ELF-1 (cell line): ENCODE results near the gene SMURF1.
"Not testable (repeated sequence)": the region's sequence is repeated elsewhere in the genome, so short reads cannot be mapped to it uniquely, and the experiment has no call there.

ENCODE experiments used
- DNase-seq: peaks from one replicate; pipeline ENCODE4 v3.0.0-alpha.2; 2016; ENCODE audit warnings: low read depth, low spot score

The SMURF1 gene

DNA sequence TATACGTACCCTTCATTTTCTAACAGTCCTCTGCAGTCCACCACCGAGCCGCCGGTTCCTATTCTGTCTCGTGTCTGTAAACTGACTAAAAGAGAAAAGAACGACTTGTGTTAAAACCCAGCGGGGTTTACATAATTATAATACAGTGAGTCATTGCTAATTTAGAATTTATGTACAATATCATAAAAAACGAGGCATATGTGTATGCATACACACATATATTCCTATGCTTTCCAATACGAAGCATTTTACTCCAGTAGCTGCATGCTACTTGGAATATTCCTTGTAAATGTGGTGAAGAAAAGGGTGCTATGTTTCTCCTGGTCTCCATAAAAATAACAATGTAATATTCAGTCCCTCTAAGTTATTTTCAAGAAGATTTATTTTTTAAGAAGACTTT lies 89.1 kb downstream of the SMURF1 start:
- no peak for DNase-seq

DNA sequence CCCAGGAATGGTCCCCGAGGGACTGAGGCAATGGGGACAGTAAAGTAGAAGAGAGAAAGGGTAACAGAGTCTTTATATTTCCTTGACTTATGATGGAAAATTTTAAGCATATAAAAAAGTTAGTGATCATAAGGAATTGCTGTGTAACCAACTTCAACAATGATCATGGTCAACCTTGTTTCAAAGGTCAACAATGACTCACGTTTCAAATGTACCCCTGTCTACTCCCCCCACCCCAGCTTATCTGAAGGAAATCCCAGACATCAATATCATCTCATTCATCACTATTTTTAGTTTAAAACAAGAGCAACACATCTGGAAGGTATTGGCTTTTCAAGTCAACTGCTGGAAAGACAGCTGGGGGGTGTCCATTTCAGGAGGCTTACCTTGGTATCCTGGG lies 92.9 kb downstream of the SMURF1 start:
- no peak for DNase-seq

DNA sequence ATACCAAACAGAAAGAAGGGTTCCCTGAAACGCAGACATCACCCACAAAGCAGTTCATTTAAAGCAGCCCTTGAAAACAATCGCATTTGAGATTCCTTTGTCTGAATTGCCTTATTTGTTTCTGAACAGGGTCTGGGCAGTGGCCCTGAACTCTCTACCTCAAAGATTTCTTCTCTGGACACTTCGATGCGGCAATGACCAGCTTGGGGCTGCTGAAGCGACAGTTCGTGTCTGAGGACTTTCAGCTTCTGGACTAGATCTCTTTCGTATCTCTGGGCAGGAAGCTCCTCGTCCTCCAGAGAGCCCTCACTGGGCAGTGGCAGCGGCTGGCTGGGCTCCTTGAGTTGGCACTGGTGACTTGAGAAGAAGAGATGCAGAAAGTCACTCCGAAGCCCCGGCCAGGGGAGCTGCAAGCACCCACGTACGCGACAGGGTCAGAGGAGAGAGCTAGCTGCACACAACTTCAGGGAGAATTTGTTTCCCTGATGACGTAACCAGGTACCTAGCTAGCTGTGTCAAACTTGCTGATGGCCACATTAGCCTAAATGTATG lies 96.3 kb downstream of the SMURF1 start:
- no peak for DNase-seq

DNA sequence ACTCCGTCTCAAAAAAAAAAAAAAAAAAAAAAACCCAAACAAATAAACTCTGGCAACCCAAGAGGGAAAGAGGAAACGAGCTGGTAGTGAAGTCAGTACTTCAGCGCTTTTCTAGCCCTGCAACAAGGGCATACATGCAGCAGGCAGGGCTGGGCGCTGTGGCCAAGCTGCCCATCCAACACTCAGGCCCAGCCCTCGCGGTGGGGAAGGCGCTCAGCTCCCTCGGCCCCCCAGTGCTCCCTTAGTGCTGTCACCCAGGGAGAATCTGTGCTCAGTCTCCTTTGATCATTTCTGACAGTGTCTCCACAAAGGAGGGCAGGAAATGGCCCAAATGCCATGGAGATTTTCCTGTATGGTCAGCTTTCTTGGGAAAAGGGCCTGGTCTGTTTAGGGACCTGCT lies 97.2 kb downstream of the SMURF1 start:
- no peak for DNase-seq

DNA sequence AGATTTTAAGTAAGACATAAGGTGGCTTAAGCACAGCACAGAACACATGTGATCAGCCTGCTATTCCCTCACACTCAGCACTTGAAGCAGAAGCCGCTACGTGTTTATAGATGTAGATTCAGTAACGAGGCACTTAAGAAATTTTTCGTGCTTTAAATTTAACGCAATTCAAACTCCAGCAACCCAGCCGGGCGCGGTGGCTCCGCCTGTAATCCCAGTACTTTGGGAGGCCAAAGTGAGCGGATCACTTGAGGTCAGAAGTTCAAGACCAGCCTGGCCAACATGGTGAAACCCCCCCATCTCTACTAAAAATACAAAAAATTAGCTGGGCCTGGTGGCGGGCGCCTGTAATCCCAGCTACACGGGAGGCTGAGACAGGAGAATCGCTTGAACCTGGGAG lies 97.6 kb downstream of the SMURF1 start:
- not testable (repeated sequence) for DNase-seq

DNA sequence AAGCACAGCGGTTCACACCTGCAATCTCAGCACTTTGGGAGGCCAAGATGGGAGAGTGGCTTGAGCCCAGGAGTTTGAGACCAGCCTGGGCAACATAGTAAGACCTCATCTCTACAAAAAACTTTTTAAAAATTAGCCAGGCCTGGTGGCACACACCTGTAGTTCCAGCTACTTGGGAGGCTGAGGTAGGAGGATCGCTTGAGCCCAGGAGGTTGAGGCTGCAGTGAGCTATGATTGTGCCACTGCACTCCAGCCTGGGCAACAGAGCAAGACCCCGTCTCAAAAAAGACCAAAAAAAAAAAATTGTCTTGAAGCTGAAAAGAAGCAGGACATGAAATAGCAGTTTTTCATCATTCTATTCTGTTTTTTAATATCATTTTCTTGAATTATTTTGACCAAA lies 99.0 kb downstream of the SMURF1 start:
- DNase-seq: not testable (repeated sequence)

DNA sequence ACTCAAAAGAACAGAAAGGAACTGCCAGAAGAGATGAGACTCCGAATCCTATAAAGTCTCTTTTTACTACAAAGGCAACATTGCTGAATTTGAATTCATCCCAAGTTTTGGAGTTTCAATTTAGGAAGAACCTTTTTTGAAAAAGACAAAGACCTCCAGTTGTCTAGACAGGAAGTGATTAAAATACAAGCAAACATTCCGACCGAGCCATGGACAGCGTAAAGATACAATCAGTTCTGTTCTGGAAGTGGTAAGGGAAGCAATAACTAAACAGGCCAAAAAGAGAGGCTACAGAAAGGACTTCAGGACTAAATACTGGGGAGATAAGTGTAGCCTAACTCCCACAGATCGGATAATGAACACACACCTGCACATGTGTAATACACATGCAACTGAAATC lies 101.0 kb downstream of the SMURF1 start:
- DNase-seq: no peak

DNA sequence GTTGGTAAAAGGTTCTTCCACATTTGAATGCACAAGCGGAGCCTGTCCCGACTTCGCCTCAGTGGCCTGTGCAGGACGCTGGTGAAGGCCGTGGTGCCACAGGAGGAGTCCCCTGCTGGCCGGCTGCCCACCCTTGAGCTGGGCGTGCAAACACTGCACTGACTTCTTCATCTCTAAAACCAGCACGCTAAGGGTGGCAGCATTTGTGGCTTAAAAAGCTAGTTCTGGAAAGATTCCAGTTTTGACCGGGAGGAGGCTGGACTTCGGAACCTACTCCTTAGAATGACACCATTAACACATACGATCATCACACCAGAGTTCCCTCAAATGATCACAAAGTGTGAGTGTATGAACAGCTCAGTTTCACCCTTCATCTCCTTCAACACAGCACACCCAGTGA lies 102.4 kb downstream of the SMURF1 start:
- DNase-seq: no peak

DNA sequence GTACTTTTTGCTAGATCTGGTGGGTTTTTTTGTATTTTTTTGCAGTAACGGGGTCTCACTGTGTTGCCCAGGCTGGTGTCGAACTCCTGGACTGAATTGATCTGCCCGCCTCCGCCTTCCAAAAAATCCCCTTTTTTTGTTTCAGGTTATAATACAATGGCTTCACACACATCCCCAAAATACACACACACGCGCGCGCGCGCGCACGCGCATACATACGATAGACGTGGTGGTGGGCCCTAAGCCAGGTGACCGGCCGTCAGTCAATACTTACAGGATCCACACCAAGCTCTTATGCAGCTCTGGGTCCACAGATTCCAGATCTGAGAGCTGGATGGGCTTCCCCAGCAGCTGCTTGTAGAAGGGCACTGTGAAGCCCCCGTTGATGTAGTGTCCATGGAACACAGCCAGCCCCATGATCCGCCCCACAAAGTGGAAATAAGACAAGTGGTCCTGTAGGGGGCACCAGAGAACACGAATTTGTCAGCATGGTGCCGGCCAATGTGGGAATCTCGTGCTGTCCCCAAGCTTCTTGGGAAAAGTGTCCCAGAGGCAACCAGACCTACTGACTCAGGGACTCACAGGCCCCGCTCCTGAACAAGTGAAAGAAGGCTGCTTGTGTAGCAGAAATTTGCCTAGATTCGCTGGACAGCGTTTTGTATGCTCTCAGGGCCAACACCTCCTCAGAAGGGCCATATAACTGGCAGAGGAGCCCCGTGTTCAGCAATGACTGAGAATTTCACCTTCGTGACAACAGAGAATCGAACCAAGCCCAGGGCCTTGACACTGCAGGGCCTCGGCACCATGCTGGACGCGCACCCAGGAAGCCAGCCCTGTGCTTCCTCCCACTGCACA lies 103.6 kb downstream of the SMURF1 start:
- peak; percentile 86 for DNase-seq

DNA sequence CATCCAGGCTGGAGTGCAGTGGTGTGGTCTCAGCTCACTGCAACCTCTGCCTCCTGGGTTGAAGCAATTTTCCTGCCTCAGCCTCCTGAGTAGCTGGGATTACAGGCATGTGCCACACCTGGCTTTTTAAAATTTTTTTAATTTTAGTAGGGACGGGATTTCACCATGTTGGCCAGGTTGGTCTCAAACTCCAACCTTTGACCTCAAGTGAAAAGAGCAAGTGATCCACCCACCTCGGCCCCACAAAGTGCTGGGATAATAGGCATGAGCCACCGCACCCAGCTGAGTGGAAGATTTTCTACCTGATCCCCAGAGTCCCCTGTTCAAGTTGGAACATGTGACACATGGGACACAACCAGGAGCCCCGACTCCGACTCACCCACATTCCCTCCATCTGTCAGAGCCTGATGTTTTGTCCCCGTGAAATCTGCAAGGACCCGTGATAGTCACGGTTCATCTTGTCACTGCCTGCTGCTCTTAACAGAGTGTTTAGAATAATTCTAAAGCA lies 104.5 kb downstream of the SMURF1 start:
- no peak for DNase-seq

DNA sequence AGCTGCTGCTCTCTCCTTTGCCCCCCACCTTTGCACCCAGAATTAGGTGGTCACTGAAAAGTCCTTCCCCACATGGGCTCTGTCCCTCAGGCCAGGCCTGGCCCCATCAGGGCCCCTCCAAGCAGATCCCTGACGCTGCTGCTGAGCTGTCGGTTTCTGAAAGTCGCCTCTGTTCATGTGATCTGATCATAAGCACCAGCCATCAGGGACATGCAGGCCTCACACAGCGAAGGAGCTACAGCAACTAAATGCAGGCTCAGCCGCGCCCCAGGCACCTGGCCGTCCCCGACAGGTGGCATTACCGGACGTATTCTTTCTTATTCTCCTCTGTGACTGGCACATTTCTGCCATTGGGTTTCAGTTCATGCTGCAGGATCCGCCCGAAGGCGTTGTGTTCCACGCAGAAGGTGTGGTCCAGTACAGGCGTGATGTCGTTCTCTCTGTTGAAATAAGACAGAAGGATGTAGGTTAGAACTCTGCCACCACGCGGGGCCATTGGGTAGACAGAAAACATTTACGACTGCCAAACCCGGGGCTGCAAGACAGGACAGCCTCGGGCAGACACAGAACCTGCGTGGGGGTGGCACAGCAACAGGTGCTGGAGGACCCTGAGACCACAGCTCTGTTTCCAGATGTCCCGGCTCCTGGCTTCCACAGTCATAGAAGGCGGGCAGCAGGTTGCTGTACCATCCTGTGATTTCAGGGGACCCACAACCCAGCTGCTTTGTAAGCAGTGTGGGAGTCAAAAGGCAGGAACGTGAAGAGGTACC lies 105.6 kb downstream of the SMURF1 start:
- no peak for DNase-seq

DNA sequence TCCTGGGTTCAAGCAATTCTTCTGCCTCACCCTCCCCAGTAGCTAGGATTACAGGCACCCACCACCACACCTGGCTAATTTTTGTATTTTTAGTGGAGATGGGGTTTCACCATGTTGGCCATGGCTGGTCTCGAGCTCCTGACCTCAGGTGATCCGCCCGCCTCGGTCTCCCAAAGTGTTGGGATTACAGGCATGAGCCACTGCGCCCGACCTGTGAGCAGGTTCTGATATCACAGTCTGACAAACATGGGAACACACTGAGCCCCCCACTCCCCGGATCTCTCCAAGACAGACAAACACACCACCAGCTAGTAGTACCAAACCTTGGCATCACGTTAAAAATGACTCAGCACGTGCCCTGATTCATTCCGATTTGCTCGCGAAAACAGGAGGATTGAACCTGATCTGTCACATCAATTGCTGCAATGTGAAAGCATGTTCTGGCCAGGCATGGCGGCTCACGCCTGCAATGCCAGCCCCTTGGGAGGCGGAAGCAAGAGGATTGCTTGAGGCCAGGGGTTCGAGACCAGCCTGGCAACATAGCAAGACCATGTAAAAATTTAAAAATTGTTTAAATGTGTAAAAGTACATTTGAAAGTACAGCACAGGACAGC lies 106.5 kb downstream of the SMURF1 start:
- no peak for DNase-seq

DNA sequence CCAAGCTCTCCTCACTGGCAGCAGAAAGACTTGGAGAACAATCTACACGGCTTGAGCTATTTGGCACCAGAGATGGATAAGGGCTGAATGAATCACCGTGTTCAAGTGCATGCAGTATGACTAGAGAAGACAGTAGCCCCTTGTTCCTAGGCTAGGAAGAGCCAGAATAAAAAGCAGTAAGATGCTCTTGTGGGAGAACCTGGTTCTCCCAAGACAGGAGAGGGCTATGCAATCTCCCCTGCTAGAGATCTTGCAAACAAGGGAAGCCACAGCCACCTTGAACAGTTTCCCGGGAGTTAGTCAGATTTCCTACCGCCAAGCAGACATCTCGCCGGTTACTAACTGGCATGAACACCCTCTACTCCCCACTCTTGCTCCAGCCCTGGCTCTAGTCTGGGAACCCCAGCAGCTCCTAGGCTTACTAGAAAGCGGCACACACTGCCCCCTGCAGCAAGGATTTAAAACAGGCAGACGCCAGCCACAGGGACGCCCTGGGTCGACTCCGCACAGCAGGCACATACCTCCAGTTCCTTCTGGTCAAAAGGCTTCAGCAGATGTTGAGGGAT lies 107.3 kb downstream of the SMURF1 start:
- DNase-seq: peak; percentile 69

DNA sequence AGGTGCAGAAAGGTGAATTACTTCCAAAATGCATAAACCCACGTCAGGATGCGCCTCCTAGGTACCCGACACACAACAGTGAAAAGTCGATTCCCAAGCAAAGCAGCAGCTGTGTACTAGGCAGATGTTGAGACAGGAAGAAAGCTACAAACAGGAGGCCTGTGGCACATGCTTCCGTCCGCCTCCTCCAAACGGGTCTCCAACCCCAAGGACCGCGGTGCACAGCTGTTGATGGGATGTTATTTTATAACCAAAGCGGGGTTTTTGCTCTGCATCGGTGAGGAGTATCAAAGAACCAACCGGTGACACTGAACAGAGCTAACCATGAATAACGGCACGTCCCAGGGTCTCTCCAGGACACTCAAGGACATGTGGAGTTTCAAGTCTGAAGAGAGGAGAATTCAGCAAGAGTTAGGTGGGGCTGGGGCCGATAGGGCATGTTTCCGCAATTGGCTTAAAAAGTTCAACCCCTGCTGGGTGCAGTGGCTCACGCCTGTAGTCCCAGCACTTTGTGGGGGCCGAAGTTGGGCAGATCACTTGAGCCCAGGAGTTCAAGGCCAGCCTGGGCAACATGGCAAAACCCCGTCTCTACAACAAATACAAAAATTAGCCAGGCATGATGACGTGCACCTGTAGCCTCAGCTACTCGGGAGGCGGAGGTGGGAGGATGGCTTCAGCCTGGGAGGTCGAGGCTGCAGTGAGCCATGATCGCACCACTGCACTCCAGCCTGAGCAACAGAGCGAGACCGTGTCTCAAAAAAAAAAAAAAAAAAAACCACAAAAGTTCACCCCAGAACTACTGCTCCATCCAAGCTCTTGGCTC lies 108.0 kb downstream of the SMURF1 start:
- DNase-seq: no peak

DNA sequence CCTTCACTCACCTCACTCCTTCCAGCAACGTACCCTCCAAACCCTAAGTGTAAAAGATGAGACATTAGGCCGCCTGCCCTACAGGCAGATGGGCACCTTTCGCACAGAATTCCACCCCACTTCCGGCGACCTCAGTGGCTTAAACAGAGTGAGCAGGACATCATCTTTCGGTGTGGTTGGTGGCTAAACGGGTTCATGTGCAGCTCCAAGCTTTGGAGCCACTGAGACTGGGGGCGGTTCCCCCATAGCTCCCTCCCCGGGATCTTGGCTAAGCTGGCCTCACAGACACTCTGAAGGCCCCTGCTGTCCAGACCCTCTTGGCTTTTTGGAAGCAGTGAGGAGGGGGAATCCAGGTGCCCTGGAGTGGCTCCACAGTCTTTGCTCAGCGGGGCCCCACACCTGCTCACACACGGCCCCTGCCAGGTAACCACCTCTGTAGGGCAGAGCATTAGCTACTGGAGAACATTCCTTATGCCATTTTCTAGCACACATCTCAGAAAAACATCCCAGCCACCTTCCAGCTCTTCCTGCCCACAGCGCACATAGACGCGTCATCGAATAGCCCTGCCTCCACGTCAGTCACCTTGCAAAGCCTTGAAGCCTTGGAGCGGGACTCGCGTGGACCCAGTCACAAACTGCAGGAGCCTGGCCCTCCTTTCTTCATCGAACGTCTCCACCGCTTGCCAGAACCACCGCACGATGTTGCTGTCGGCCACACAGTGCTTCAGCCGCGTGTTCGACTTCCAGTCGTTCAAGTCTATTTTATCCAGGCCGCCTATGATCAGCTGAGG lies 108.8 kb downstream of the SMURF1 start:
- no peak for DNase-seq

DNA sequence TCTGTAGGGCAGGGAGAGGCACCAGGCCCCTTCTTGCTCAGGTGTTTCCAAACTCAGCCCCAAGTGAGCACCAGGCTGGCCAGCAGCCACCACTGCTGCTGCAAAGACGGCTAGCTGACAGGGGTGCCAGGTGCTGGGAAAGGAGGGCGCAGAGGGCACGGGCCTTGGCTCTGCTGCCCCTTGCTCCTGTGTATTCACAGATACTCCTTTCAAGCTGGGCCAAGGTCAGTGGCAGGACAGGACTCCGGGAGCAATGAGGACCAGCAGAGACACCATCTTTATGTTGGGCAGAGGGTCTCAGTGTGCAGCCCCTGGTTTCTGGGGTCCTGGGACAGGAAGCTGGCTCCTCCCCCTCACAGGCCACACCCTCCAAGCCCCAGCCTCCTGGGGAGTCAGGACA lies 110.1 kb downstream of the SMURF1 start:
- DNase-seq: no peak

DNA sequence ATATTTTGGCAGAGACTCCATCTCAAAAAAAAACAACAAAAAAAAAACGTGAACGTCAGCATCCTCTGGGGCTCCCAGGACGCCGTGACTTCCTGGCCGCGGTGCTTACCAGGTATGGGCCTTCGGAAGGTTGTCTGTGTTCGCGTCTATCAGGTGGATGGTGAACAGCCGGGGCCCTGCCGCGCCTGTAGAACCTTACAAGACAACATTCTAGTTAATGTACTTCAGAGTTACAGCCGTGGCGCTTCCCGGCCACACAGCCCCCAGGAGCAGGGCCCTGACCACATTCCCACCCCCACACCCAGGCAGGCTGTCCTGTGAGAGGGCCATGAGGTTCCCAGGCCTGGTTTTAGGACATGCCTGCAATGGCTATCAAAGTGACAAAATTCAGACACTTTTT lies 111.0 kb downstream of the SMURF1 start:
- DNase-seq: no peak

DNA sequence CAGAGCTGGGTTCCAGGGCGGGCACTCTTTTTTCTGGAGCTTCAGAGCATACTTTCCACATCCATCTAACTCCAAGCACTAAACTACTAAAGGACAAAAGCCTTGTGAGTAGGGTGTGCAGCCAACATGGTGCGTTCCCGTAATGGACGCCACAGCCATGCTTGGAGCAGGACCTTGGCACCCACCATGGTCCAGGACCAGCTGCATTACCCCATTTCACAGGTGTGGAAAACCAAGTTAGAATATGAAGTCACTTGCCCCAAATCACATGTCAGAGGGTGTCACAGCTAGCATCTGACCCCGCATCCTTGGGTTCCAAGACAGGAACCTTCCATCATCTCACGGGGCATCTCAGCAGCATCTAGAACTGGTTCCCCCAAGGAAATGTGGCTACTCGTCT lies 112.4 kb downstream of the SMURF1 start:
- DNase-seq: no peak

DNA sequence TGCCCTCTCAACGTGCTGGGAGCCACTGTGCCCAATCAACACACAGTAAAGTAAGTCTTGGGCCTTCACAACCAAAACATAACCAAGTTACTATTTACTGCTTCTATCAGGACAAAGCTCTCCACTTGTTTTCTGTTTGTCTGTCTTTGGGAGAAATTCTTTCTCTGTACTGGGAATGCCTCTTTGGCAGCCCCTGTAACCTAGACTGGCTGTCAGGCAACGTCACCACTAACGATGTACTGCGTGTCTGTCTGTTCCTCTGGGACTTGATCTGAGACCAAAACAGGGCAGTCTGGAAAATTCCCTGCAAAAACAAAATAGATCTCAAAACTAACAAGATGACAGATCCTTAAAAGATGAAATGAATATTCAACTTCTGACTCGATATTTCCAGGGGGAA lies 113.0 kb downstream of the SMURF1 start:
- DNase-seq: no peak

DNA sequence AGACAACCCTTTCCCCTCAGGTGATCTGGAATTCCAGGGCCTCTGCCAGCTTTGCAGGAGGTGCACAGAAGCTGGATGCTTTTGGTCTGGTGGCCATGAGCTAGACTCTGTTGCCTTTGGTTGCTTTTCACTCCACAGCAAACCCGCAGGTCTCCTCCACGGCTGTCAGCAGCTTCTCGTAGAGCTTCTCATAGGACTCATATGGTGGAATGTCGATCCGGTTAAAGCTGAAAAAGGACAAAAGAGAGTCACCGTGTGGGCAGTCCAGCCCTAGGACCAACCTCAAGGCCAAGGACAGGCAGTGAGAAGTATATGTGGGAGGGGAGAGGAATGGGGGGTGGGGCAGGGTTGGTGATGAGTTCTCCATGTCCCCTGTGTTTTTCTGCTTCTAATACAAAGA lies 113.5 kb downstream of the SMURF1 start:
- DNase-seq: no peak
